ENCODE measurements around the gene MRNIP. TPM values are rescaled to one million over a fixed set of nuclear protein-coding genes. Genes with fewer than 3 reads are reported as not detected.

Gene MRNIP
- polyA plus RNA-seq, 1 experiment = 16.0 TPM

DNA sequence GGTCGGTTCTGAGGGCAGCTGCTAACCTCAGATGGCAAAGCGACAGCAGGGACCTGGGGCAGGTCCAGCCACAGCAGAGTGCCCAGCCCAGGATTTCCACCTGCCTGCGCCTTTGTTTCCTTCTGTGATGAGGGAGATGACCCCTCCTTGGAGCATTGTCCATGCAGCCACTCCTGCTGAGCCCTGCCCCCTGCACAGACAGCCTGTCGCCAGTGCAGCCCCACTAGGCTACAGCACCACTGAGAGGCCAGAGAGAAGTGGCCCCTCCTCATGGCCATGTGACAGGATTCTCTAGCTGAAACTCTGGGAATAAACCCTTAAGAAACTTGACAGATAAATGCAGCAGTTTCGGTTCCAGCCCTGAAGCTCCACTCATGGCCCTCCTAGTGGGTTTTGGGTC, 10.5 kb upstream of the MRNIP start:
- no peak overlapping the region for H3K27ac ChIP-seq (ENCODE audit: low read depth, low read length)
- DNase-seq (ENCODE audit: low read depth, low spot score) = no peak
- ChIA-PET CTCF (no interaction called here), POLR2A (no interaction called here)
- no peak overlapping the region for H3K4me3 ChIP-seq (ENCODE audit: low read depth, low read length)
- H3K27me3 ChIP-seq (ENCODE audit: control insufficient read depth, insufficient read depth, low read length) = no peaks in the 10 kb centered on the region
- TF ChIP-seq, protein P1, sequence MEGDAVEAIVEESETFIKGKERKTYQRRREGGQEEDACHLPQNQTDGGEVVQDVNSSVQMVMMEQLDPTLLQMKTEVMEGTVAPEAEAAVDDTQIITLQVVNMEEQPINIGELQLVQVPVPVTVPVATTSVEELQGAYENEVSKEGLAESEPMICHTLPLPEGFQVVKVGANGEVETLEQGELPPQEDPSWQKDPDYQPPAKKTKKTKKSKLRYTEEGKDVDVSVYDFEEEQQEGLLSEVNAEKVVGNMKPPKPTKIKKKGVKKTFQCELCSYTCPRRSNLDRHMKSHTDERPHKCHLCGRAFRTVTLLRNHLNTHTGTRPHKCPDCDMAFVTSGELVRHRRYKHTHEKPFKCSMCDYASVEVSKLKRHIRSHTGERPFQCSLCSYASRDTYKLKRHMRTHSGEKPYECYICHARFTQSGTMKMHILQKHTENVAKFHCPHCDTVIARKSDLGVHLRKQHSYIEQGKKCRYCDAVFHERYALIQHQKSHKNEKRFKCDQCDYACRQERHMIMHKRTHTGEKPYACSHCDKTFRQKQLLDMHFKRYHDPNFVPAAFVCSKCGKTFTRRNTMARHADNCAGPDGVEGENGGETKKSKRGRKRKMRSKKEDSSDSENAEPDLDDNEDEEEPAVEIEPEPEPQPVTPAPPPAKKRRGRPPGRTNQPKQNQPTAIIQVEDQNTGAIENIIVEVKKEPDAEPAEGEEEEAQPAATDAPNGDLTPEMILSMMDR (IDR thresholded peaks at IDR 0.05; ENCODE audit: low read depth, low read length) = no peak
- no peaks in the 10 kb centered on the region; the same call in 1 of the 2 replicates for H3K9me3 ChIP-seq (ENCODE audit: control insufficient read depth, insufficient read depth, low read length)

DNA sequence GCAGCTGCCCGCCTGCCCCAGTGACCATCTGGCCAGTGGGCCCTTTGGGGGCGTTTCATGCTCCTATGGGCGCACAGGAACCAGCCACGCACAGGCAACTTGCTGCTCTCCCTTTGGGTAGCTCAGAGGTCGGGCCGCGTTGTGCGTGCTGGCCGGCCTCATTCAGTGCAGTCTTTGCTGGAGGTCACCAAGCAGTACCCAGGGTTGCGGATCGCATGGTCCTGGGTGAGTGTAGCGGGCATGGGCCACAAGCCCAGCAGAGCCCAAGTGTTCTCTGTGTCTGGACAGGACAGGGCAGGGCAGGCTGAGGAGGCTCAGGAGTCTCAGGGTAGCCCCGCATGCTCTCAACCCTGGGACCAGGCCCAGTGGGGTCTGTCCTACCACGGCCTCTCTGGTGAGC, 9.9 kb upstream of the MRNIP start:
- H3K9me3 ChIP-seq (ENCODE audit: control insufficient read depth, insufficient read depth, low read length) = peaks cover 3% of the 10 kb centered on the region; the same call in 1 of the 2 replicates
- no peak overlapping the region for H3K4me3 ChIP-seq (ENCODE audit: low read depth, low read length)
- ChIA-PET CTCF (no interaction called here), POLR2A (no interaction called here)
- H3K27ac ChIP-seq (ENCODE audit: low read depth, low read length) = no peak overlapping the region
- DNase-seq (ENCODE audit: low read depth, low spot score) = no peak
- H3K27me3 ChIP-seq (ENCODE audit: control insufficient read depth, insufficient read depth, low read length) = no peaks in the 10 kb centered on the region
- TF ChIP-seq, protein P1 (IDR thresholded peaks at IDR 0.05; ENCODE audit: low read depth, low read length) = no peak

DNA sequence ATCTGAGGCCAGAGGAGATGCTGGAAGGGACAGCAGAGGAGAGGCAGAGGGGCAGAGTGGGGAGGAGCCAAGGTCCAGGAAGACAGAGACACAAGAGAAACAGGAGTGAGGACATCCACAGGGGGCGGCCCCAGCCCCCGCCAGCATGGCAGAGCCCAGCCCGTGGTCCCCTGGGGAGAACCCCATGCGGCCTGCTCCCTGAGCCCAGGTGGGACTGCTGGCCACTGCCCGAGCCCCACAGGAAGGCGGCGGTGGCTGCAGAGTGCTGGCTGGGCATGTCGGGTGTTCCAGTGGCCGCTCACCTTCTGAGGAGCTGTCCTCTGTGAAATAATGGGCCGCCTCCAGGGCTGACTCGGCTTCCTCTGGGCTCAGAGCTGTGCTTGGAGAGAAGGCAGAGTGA, 8.9 kb upstream of the MRNIP start:
- Histone ChIP-seq H3K4me3 (ENCODE audit: low read depth, low read length) (no peak overlapping the region), H3K27me3 (ENCODE audit: control insufficient read depth, insufficient read depth, low read length) (no peaks in the 10 kb centered on the region), H3K27ac (ENCODE audit: low read depth, low read length) (no peak overlapping the region), H3K9me3 (ENCODE audit: control insufficient read depth, insufficient read depth, low read length) (peaks cover 14% of the 10 kb centered on the region)
- no peak for DNase-seq (ENCODE audit: low read depth, low spot score)
- TF ChIP-seq, protein P1 (IDR thresholded peaks at IDR 0.05; ENCODE audit: low read depth, low read length) = no peak
- POLR2A ChIA-PET = no interaction called here
- CTCF ChIA-PET = no interaction called here

DNA sequence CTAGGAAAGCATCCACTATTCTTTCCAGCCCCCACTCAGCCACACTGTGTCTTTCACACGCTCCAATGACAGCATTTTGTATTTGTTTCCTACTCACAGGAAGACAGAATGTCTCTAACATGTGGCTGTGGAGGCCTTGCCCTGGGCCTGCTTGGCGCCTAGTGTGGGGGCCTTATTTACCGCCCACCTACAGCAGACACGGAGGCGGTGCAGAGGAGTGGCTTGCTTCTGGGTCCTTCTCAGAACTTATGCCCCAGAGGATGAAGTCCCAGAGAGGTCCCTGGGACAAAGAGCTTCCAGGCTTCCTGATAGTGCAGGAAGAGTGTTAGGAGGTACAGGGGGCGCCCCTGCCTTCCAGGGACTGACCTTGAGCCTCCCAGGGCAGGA, 8.5 kb upstream of the MRNIP start:
- Histone ChIP-seq H3K27me3 (ENCODE audit: control insufficient read depth, insufficient read depth, low read length) (no peaks in the 10 kb centered on the region), H3K27ac (ENCODE audit: low read depth, low read length) (no peak overlapping the region), H3K9me3 (ENCODE audit: control insufficient read depth, insufficient read depth, low read length) (peaks cover 18% of the 10 kb centered on the region), H3K4me3 (ENCODE audit: low read depth, low read length) (no peak overlapping the region)
- CTCF ChIA-PET = no interaction called here
- POLR2A ChIA-PET = no interaction called here
- no peak for DNase-seq (ENCODE audit: low read depth, low spot score)
- TF ChIP-seq, protein P1 (IDR thresholded peaks at IDR 0.05; ENCODE audit: low read depth, low read length) = no peak

DNA sequence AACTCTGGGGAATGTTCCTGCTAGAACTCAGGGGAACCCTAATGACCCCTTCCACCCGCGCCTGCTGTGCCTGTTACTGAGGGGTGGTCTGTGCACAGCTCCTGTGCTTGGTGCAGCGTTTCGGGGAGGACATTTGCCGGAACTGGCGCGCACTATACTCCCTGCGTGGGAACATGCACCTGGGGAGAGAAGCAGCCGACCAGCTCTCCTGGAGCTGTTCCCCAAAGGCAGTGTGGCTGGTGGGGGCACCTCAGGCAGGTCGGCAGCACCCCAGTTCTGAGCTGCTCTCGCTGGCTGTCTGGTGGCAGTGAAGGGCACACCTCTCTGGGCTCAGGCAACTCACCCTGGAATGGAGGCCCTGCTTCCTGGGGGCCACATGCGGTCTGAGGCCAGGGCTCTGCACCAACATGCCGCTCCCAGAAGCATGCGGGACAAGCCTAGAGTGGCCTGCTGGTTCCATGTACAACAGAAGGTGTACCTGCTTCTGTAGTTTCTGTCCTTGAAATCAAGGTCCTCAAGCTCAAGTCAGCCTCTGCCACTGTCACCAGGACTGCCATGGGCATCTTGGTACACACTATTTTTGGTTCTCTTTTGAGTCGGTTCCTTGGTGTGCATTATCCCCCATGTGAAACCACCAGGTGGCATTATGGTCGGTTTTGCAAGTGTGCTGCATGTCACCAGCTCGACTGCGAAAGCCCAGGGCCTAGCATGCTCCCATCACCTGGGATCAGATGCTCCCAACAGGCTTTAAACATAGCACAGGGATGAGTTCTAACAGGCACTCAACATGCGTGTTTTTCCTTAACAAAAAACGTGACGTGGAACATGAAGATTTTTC, 7.8 kb upstream of the MRNIP start:
- Histone ChIP-seq H3K4me3 (ENCODE audit: low read depth, low read length) (no peak overlapping the region), H3K27ac (ENCODE audit: low read depth, low read length) (no peak overlapping the region), H3K9me3 (ENCODE audit: control insufficient read depth, insufficient read depth, low read length) (peaks cover 20% of the 10 kb centered on the region), H3K27me3 (ENCODE audit: control insufficient read depth, insufficient read depth, low read length) (no peaks in the 10 kb centered on the region)
- TF ChIP-seq, protein P1 (IDR thresholded peaks at IDR 0.05; ENCODE audit: low read depth, low read length) = no peak
- CTCF ChIA-PET = no interaction called here
- DNase-seq (ENCODE audit: low read depth, low spot score) = no peak
- POLR2A ChIA-PET = no interaction called here

Data from AG04450 (cell line).